CD14-positive monocyte (primary cell): ENCODE data around the gene OSBPL6. TPM values are rescaled to one million over a fixed set of nuclear protein-coding genes. Genes with fewer than 3 reads are reported as not detected.

Experiments used
- DNase-seq, 3 donors: peaks; one replicate each; pipeline ENCODE4 v3.0.0-alpha.2; 2011 to 2022
- H2AFZ ChIP-seq: 2 replicates; pipeline ENCODE4 v1.6.0; 2012; ENCODE audit warnings: mild to moderate bottlenecking, low read depth, low read length, inconsistent platforms; ENCODE audit not compliant: insufficient read depth, poor library complexity, severe bottlenecking
- H3K27ac ChIP-seq, 2 donors: 1 replicate in 1 of 2; 2 replicates in 1 of 2; pipeline ENCODE4 v1.5.1; 2012 to 2013; ENCODE audit warnings: low read length in 2 of 2, control low read depth in 1 of 2, inconsistent platforms in 1 of 2, low read depth in 1 of 2, mild to moderate bottlenecking in 1 of 2
- H3K27me3 ChIP-seq, 2 donors: one replicate each; pipeline versions ENCODE4 v1.6.0 to v1.6.1; 2011 to 2013; ENCODE audit warnings: low read length in 2 of 2; ENCODE audit not compliant: control insufficient read depth in 2 of 2, insufficient read depth in 2 of 2
- H3K36me3 ChIP-seq, 2 donors: replicated peaks in 1 of 2; 1 replicate in 1 of 2; 2 replicates in 1 of 2; pipeline versions ENCODE4 v1.5.1 to v1.6.1; 2012 to 2013; ENCODE audit warnings: low read length in 2 of 2, control low read depth in 1 of 2, inconsistent platforms in 1 of 2, mild to moderate bottlenecking in 1 of 2; ENCODE audit not compliant: insufficient read depth in 2 of 2, control insufficient read depth in 1 of 2
- H3K4me1 ChIP-seq, 2 donors: 1 replicate in 1 of 2; 2 replicates in 1 of 2; pipeline versions ENCODE4 v1.5.1 to v1.6.1; 2012 to 2013; ENCODE audit warnings: low read length in 2 of 2, control low read depth in 1 of 2, inconsistent platforms in 1 of 2, mild to moderate bottlenecking in 1 of 2, moderate library complexity in 1 of 2; ENCODE audit not compliant: insufficient read depth in 2 of 2, control insufficient read depth in 1 of 2
- H3K4me2 ChIP-seq: replicated peaks from 2 replicates; pipeline ENCODE3; 2012; ENCODE audit warnings: low read length, moderate library complexity, mild to moderate bottlenecking; ENCODE audit not compliant: poor library complexity, severe bottlenecking; ENCODE audit errors: extremely low read depth
- H3K4me3 ChIP-seq, 3 experiments: fragments of 200-600 bp in 1 of 3; sonication (generic) in 1 of 3; replicated peaks in 1 of 3; 1 replicate in 2 of 3; 2 replicates in 1 of 3; pipeline ENCODE4 v1.5.1; 2011 to 2013; ENCODE audit warnings: low read length in 3 of 3, mild to moderate bottlenecking in 3 of 3, control low read depth in 2 of 3, low read depth in 2 of 3, inconsistent platforms in 1 of 3, moderate library complexity in 1 of 3
- H3K79me2 ChIP-seq: 2 replicates; pipeline ENCODE4 v1.6.0; 2012; ENCODE audit warnings: mild to moderate bottlenecking, control low read depth, inconsistent platforms, low read length, moderate library complexity; ENCODE audit not compliant: insufficient read depth
- H3K9ac ChIP-seq: 2 replicates; pipeline ENCODE4 v1.6.0; 2017; ENCODE audit warnings: low read length, mild to moderate bottlenecking; ENCODE audit not compliant: insufficient read depth, poor library complexity, severe bottlenecking
- H3K9me3 ChIP-seq, 2 donors: replicated peaks in 1 of 2; 1 replicate in 1 of 2; 2 replicates in 1 of 2; pipeline versions ENCODE4 v1.5.1 to v1.6.1; 2012 to 2013; ENCODE audit warnings: low read length in 2 of 2, control low read depth in 1 of 2; ENCODE audit not compliant: control insufficient read depth in 1 of 2, insufficient read depth in 1 of 2
- H4K20me1 ChIP-seq: 2 replicates; pipeline ENCODE4 v1.6.0; 2012; ENCODE audit warnings: mild to moderate bottlenecking, low read length, control low read depth, moderate library complexity; ENCODE audit not compliant: insufficient read depth
- H3K27ac Mint-ChIP-seq, 7 donors: one replicate each; pipeline ENCODE4 v1.8.0; 2020; ENCODE audit warnings: mild to moderate bottlenecking in 7 of 7, mixed read lengths in 7 of 7, moderate library complexity in 6 of 7, inconsistent platforms in 2 of 7
- H3K27me3 Mint-ChIP-seq, 3 donors: one replicate each; pipeline ENCODE4 v1.8.0; 2021 to 2022; ENCODE audit warnings: low read depth in 3 of 3, mild to moderate bottlenecking in 3 of 3, mixed read lengths in 3 of 3, moderate library complexity in 3 of 3, inconsistent platforms in 1 of 3
- H3K36me3 Mint-ChIP-seq, 2 donors: one replicate each; pipeline ENCODE4 v1.8.0; 2020; ENCODE audit warnings: mixed read lengths in 2 of 2, inconsistent platforms in 1 of 2, mild to moderate bottlenecking in 1 of 2
- H3K4me1 Mint-ChIP-seq: one replicate; pipeline ENCODE4 v1.8.0; 2020; ENCODE audit warnings: mild to moderate bottlenecking, mixed read lengths
- H3K4me3 Mint-ChIP-seq, 2 donors: one replicate each; pipeline ENCODE4 v1.8.0; 2020; ENCODE audit warnings: mild to moderate bottlenecking in 2 of 2, mixed read lengths in 2 of 2, moderate library complexity in 1 of 2
- H3K9me3 Mint-ChIP-seq, 7 donors: one replicate each; pipeline ENCODE4 v1.8.0; 2020 to 2022; ENCODE audit warnings: mixed read lengths in 7 of 7, mild to moderate bottlenecking in 6 of 7, moderate library complexity in 6 of 7, inconsistent platforms in 2 of 7
- WGBS: methylation state at CpG from one replicate; pipeline ENCODE4 v1.1.5; 2013; ENCODE audit warnings: missing lambda C conversion rate; ENCODE audit not compliant: insufficient coverage; 5-methylcytosine and 5-hydroxymethylcytosine counted together
- intact Hi-C, 2 donors: fragments of 100-400 bp; cut with micrococcal nuclease; formaldehyde crosslinking; loops; one replicate each; pipeline versions ENCODE4 v1.15.0 to v1.15.1; 2023
- polyA plus RNA-seq, 3 donors: library from polyadenylated mRNA; depleted of rRNA in 1 of 3; unstranded in 2 of 3; stranded (reverse) in 1 of 3; fragments of 300-500 nt in 2 of 3; fragments of >200 nt in 1 of 3; fragmentation: Illumina TruSeq in 2 of 3; gene quantifications; 1 replicate in 2 of 3; 2 replicates in 1 of 3; pipeline ENCODE4 v1.2.3, GENCODE V29; 2012 to 2021
- TF ChIP-seq, protein P1 (sequence below): fragments of 200-600 bp; IDR thresholded peaks from one replicate; pipeline ENCODE4 v1.8.0; 2022; ENCODE audit warnings: antibody characterized with exemption, mild to moderate bottlenecking

The OSBPL6 gene
- polyA plus RNA-seq, 3 donors: not detected

DNA sequence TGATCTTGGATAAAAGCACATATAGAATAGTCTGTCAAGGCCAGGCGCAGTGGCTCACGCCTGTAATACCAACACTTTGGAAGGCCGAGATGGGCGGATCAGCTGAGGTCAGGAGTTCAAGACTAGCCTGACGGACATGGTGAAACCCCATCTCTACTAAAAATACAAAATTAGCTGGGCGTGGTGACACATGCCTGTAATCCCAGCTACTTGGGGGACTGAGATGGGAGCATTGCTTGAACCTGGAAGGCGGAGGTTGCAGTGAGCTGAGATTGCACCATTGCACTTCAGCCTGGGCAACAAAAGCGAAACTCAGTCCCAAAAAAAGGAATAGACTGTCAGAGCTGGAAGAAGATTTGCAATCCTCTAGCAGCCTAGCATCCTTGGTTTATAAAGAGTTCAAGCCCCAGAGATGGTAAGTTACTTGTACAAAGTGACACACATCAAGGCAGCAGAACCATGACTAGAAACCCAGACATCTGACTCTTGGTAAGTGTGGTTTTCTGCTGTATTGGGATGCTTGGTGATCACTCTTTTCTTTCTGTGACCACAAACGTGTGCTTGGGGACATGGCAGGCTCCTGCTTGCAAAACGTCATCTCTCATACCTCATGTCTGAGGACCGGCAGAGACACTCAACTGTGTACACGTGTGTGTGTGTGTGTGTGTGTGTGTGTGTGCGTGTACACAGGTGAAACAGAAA lies 69.0 kb downstream of the OSBPL6 start:
- Histone ChIP-seq H3K36me3 (no peaks in the 10 kb centered on the region), H3K9me3 (no peaks in the 10 kb centered on the region), H3K4me2 (no peak overlapping the region), H4K20me1 (no peaks in the 10 kb centered on the region), H3K4me3 (no peak overlapping the region), H3K27me3 (no peaks in the 10 kb centered on the region), H2AFZ (no peak overlapping the region), H3K9ac (no peak overlapping the region), H3K4me1 (no peaks in the 10 kb centered on the region), H3K79me2 (no peaks in the 10 kb centered on the region), H3K27ac (no peak overlapping the region)
- Mint-ChIP-seq H3K27me3 (peaks cover 0 to 2% (median 1%) of the 10 kb centered on the region in 3 donors), H3K36me3 (no peaks in the 10 kb centered on the region), H3K27ac (no peak overlapping the region), H3K4me3 (no peak overlapping the region), H3K4me1 (no peaks in the 10 kb centered on the region), H3K9me3 (no peaks in the 10 kb centered on the region)
- intact Hi-C loops: no loop called here
- no peak for DNase-seq
- 89% methylated on average over 7 of the region's 13 CpGs for WGBS
- TF ChIP-seq, protein P1, sequence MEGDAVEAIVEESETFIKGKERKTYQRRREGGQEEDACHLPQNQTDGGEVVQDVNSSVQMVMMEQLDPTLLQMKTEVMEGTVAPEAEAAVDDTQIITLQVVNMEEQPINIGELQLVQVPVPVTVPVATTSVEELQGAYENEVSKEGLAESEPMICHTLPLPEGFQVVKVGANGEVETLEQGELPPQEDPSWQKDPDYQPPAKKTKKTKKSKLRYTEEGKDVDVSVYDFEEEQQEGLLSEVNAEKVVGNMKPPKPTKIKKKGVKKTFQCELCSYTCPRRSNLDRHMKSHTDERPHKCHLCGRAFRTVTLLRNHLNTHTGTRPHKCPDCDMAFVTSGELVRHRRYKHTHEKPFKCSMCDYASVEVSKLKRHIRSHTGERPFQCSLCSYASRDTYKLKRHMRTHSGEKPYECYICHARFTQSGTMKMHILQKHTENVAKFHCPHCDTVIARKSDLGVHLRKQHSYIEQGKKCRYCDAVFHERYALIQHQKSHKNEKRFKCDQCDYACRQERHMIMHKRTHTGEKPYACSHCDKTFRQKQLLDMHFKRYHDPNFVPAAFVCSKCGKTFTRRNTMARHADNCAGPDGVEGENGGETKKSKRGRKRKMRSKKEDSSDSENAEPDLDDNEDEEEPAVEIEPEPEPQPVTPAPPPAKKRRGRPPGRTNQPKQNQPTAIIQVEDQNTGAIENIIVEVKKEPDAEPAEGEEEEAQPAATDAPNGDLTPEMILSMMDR: no peak

DNA sequence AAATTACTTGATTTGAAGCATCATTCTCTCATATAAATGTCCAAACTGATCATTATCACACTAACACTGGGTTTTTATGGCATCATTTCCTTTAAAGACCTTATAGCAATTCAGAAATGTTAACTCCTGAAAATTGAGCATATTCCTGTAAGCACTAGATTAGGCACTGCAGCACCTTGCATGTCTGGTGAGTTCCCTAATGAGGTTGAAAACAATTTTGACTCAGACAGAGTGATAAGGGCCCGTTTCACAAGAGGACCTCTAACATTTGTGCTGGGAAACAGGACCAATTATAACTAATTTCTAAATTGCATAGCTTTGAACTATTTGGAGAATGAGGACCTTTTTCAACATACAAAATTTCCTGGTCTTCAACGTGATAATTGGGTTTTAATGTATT lies 69.9 kb downstream of the OSBPL6 start:
- intact Hi-C loops: no loop called here

More for the DNA sequence above, 69.9 kb downstream of the OSBPL6 start:
- Histone ChIP-seq H3K27me3 (no peaks in the 10 kb centered on the region), H3K36me3 (no peaks in the 10 kb centered on the region), H3K79me2 (no peaks in the 10 kb centered on the region), H3K9ac (no peak overlapping the region), H3K9me3 (no peaks in the 10 kb centered on the region), H2AFZ (no peak overlapping the region), H3K27ac (no peak overlapping the region), H4K20me1 (no peaks in the 10 kb centered on the region), H3K4me3 (no peak overlapping the region), H3K4me2 (no peak overlapping the region), H3K4me1 (no peaks in the 10 kb centered on the region)
- no CpG with 5 or more reads among the region's 2 CpGs for WGBS
- Mint-ChIP-seq H3K4me3 (no peak overlapping the region), H3K27ac (no peak overlapping the region), H3K27me3 (peaks cover 0 to 5% (median 1%) of the 10 kb centered on the region in 3 donors), H3K36me3 (no peaks in the 10 kb centered on the region), H3K9me3 (no peaks in the 10 kb centered on the region), H3K4me1 (no peaks in the 10 kb centered on the region)
- no peak for DNase-seq
- TF ChIP-seq, protein P1: no peak
